ENCODE results near the gene RELT.
A peak's percentile ranks its signal among the peaks of the same experiment; 100 is the strongest.

The RELT gene

DNA sequence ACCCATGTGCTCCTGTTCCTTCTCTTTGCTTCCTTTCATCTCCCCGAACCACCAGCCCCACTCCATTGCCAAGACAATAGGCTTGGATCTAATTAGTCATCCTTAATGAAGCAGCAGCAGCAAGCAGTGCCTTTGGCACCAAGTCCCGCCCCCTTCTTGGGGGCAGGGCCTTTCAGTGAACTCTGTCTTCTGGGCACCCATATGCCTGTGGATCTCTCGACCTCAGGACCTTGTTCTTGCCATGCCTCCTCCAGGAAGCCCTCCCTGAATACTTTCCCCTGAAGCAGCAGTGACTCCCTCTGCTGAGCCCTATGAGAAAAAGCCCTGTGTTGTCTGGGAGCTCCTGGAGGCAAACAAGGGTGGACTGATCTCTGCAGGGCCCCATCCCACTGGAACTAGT, 36.0 kb upstream of the RELT start:
- TF ChIP-seq POLR2A (IDR thresholded peaks at IDR 0.05; ENCODE audit: low read depth, low read length), result no peak
- no peak for DNase-seq (ENCODE audit: insufficient read length, low spot score)
- no peak for FAIRE-seq

DNA sequence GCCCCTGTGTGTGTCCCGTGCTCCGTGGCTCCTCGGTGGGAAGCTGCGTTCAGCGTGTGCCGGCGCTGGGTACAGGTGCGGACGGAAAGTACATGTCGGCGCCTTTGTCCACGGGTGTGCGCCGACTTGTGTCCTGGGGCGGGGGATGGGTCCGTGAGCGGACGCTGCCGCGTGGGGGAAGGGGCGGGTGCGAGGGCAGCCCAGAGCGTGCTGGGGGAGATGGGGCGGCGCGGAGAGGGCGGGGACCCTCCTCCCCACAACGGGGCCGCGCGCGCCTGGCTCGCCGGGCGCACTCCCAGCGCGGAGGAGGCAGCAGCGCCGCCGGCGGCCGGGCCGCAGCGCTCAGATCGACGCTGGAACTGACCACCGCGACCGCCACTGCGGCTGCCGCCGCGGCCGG, 33.6 kb upstream of the RELT start:
- FAIRE-seq, result no peak
- no peak for DNase-seq (ENCODE audit: insufficient read length, low spot score)
- TF ChIP-seq POLR2A (IDR thresholded peaks at IDR 0.05; ENCODE audit: low read depth, low read length), result no peak

DNA sequence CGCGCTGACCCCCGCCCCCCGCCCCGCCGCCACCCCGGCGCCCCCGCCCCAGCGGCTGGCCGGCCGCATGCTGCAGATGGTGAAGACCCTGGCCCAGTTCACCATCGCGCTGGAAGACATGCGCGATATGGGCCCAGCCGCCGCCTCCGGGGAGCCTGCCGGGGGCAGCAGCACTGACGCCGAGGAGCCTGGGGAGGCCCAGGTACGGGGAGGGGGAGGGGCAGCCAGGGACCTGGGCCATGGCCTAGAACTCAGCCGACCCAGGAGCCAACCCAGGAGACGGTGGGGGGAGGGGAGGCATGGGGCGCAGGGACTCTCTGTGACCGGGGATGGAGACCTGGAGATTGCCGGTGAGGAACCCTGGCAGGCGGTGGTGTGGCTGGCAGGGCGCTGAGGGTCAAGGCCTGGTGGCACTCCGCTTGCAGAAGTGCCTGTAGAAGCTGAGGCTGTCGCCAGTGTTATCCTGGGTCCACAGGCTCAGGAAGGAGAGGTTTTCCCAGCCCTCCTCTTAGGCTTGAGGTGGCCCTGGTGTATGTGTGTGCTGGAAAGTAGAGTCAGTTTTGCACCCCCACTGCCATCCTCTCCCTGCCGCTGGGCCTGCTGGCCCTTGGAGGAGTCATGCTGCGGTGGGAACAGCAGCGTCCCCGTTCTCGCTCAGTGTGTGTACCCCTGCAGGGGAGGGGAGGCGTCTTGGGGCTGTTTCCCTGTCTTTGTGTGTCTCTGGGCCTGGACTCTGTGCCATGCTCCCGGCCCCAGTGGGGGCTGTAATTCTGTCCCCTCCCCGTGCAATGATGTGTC, 32.9 kb upstream of the RELT start:
- no peak for TF ChIP-seq POLR2A (IDR thresholded peaks at IDR 0.05; ENCODE audit: low read depth, low read length)
- FAIRE-seq, result no peak
- no peak for DNase-seq (ENCODE audit: insufficient read length, low spot score)

DNA sequence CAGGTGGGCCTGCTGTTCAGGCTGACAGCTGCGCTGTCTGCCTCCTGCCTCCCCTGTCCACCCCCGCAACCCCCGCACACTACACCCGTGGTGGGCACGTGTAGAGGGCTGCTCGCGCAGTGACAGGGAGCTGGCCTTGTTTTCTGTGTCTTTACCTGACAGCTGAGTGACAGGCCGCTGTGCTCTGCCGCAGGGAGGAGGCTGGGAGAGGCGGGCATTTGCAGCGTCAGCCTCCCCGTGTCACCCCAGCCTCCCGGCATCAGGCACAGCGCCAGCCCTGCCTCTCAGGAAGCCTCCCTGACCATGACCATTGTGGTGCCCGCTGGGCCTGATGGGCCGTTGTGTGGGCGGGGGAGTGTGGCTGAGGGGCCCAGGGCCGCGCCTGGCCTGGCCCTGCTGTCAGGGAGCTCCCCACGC, 32.0 kb upstream of the RELT start:
- no peak for TF ChIP-seq POLR2A (IDR thresholded peaks at IDR 0.05; ENCODE audit: low read depth, low read length)
- DNase-seq (ENCODE audit: insufficient read length, low spot score) (no peak), FAIRE-seq (no peak)

DNA sequence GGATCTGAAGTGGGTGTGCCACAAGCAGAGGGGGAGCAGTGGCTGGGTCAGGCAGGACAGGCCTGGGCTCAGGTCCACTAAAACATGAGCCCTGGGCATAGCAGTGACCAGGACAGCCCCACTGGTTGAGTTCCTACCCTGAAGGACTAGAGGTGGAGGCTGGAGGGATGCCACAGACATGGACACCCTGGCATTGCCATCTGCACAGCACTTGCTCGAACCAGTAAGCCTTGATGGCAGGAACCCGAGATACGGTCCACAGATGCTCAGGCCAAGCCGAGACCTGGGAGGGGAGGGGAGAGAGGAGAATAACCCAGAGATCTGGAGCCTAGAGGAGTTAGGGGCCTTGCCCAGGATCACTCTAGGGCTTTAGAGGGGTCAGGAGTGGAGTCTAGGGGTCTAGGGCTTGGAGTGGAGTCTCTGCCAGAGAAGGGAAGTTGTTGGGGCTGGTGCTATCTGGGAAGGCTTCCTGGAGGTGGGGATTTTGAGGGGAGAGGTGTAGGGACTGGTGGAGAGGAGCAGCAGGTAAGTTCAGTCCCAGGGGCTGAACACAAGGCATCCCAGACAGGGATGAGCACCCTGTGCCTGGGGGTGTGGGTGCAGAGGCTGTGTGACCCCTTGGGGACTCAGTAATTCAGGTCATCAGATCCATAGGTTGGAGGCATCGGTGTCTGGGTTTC, 30.6 kb upstream of the RELT start:
- DNase-seq (ENCODE audit: insufficient read length, low spot score), result no peak
- no peak for TF ChIP-seq POLR2A (IDR thresholded peaks at IDR 0.05; ENCODE audit: low read depth, low read length)
- no peak for FAIRE-seq

DNA sequence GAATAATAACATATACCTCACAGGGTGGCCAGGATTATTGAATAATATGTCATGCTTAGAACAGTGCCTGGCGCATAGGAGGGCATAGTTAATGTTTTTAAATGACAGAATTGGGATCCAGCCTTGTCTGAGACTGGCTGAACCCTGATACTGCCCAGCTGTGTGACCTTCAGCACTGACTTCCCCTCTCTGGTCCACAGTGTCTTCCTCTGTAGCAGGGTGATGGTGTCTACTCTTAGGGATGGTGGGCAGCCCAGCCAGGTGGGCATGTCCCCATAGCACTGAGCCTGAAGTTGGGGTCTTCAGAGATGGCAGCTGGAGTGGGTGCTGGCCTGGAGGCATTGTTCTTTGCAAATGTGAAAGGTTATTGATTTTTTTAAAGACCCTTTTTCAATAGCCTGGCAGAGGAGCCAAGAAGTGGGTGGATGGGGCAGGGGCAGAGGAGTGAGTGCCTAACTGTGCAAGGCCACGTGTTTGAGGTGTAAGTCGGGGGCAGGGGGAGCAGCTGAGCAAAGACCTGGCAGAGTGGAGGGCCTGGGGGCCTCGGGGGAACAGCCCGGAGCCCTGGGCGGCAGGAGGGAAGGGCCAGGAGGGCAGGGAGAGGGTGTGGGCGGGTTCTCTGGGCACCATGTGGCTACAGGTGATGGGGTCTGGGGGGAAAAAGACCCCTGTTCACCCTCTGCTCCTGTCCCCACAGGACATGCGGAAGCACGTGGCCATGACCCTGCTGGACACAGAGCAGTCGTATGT, 29.8 kb upstream of the RELT start:
- FAIRE-seq, result no peak
- no peak for TF ChIP-seq POLR2A (IDR thresholded peaks at IDR 0.05; ENCODE audit: low read depth, low read length)

DNA sequence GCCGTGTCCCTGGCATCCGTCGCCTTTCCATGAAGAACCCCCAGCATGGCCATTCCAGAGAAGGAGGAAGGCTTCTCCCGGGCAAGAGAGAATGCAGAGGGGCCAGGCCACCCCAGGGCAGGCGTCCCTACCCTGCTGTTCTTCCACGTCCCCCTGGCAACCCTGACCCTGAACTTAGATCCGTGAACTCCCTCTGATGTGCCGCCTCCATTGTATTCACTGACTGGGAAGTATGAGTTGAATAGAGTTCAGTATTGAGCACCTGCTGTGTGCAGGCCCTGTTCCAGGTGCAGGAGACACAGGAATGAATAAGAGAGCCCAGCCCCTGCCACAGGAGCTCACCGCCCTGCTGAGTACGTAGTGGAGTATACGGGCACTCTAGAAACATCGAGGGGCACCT, 29.1 kb upstream of the RELT start:
- no peak for DNase-seq (ENCODE audit: insufficient read length, low spot score)
- FAIRE-seq, result no peak
- TF ChIP-seq POLR2A (IDR thresholded peaks at IDR 0.05; ENCODE audit: low read depth, low read length), result no peak

More for the DNA sequence above, 29.8 kb upstream of the RELT start:
- DNase-seq (ENCODE audit: insufficient read length, low spot score), result no peak

DNA sequence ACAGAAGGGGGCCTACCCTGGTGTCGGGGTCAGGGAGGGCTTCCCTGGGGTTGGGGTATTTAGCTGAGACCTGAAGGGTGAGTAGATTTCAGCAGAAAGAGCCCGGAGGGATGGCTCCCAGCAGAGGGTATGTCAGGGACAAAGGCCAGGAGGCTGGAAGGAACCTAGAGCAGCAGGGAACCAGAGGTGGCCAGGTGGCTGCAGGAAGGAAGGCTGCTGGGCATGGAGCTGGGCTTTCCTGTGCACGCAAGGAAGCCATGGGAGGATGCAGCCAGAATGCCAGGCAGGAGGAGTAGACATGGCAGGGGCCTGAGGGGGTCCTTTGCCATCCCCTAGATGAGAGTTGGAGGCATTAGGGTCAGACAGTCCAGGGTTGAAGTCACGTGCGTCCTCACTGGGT, 27.4 kb upstream of the RELT start:
- FAIRE-seq (no peak), DNase-seq (ENCODE audit: insufficient read length, low spot score) (no peak)
- TF ChIP-seq POLR2A (IDR thresholded peaks at IDR 0.05; ENCODE audit: low read depth, low read length), result no peak

DNA sequence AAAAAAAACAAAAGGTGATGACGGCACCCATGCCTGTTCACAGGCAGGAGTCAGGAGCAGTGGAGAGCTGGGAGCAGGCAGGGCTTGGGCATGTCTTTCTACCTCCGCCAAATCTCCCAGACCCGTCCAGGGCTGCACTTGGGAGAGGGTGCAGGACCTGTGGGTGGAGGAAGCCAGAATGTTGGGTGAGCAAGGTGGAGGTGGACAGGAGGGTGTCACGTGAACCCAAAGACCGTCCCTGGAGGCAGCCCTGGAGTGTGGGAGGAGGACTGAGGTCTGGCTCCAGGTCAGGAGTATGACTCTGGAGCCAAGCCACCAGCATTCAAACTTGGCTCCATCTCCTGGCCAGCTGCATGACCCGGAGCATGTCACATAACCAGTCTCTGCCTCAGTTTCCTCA, 26.6 kb upstream of the RELT start:
- FAIRE-seq (no peak), DNase-seq (ENCODE audit: insufficient read length, low spot score) (no peak)
- TF ChIP-seq POLR2A (IDR thresholded peaks at IDR 0.05; ENCODE audit: low read depth, low read length), result no peak

DNA sequence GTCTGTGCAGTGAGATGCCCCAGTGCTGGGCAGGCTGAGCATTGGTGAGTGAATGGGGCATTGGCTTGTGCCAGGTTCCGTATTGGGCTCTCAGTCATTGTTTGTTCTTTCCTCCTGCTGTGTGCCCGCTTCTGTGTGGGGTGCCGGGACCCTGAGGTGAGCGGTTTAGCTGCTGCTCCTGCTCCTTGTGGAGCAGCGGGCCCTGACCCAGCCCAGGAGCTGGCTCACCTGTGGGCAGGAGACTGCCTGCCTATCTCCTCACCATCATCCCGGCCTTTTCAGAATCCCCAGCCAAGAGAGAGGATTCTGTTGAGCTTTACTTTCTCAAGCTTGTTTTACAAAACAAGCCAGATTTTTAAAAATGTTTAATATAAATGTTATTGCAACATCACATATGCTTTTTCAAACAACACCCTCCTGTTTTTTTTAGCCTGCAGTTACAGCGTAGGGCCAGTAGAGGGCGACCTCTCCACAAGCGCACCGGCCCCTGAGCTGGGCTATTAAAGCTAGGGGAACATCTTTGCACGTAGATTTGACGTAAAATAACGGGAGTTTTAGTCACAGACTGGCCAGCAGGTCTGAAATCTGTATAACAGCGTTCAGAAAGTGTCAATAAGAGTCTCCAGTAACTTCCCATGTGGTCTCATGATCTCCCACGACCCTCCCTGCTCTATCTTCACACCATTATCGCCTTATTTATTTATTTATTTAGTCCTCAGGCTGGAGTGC, 25.1 kb upstream of the RELT start:
- DNase-seq (ENCODE audit: insufficient read length, low spot score) (peak; percentile 96), FAIRE-seq (no peak)
- TF ChIP-seq POLR2A (IDR thresholded peaks at IDR 0.05; ENCODE audit: low read depth, low read length), result no peak

DNA sequence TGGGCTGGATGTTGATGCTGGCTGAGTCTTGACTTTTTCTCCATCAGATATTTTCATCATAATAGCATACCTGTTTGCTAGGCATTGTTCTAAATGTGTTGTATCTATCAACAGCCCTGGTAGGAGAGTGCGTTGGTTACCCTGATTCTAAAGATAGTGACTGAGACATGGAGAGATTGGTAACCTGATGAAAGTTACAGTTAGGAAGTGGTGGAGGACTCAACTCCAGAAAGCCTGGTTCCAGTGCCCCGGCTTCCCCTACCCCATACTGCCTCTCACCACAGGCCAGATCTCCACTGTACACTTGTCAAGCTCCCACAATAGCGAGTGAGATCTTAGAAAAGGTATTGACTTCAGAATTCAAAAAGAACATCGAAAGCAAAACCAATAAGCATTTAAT, 22.8 kb upstream of the RELT start:
- FAIRE-seq (no peak), DNase-seq (ENCODE audit: insufficient read length, low spot score) (no peak)
- no peak for TF ChIP-seq POLR2A (IDR thresholded peaks at IDR 0.05; ENCODE audit: low read depth, low read length)

DNA sequence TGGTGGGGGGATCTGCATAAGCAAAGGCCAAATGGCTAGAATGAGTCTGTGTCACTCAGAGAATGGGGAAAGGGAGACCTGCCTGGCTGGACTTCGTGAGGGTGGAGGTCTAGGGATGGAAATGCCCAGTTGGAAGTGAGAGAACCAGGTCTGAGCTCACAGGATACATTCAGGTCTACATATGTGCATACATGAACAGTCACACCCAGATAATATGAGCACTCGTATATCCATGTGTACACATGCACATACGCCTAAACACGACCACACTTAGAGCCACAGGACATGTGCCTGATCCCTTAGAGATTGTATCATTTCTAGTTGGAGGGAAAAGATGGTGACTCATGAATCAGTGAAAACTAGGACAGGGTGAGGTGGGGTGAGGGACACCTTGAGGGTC, 21.1 kb upstream of the RELT start:
- no peak for TF ChIP-seq POLR2A (IDR thresholded peaks at IDR 0.05; ENCODE audit: low read depth, low read length)
- no peak for FAIRE-seq

DNA sequence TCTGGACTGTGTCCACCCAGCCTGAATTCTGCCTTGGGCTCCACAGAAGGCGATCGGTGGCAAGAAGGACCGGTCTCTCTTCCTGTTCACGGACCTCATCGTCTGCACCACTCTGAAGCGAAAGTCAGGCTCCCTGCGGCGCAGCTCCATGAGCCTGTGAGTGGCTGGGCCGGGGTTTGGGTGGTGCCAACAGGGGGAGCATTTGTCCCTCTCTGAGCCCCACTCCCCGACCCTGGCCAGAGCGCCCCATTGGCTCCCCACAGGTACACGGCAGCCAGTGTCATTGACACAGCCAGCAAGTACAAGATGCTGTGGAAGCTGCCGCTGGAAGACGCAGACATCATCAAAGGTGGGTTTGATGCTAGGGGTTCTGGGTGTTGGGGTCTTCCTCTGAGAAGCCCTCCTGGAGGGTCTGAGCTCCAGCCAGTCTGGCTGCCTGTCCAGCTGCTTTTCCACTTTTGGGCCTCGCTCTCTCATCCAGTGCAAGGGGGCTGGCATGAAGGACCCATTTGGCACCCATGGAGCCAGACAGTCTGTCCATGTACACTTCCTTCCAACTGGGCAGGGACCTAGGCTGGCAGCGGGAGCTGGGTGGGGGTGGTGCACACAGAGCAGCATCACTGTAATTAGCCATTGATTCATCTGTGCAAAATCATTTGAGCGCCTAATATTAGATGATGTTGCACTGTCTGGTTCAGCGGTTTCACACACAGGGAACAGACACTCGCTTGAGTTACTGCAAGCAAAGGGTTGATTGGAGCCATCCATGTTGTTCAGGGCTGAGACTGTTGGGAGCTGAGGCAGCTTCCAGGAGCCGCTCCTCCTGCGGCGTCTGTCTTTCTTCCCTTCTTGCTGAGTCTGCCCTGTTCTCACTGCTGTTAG, 19.0 kb upstream of the RELT start:
- TF ChIP-seq POLR2A (IDR thresholded peaks at IDR 0.05; ENCODE audit: low read depth, low read length), result no peak
- FAIRE-seq (no peak), DNase-seq (ENCODE audit: insufficient read length, low spot score) (no peak)

More for the DNA sequence above, 21.1 kb upstream of the RELT start:
- no peak for DNase-seq (ENCODE audit: insufficient read length, low spot score)

Measured in H54 (cell line).